MM.1S (cell line): ENCODE measurements around the gene SMIM38.

Source experiments
- CTCF ChIP-seq: fragments of 300-600 bp; sonication (generic); IDR thresholded peaks from 2 replicates; pipeline ENCODE4 v1.5.1; 2016; ENCODE audit warnings: antibody characterized with exemption, low read length, mixed read lengths
- EZH2 ChIP-seq: fragments of 300-600 bp; sonication (generic); optimal IDR thresholded peaks from 2 replicates; pipeline ENCODE3; 2017; ENCODE audit warnings: low read depth, mild to moderate bottlenecking, antibody characterized with exemption, low read length, mixed read lengths

GRCh38 chr11:69194396-69194795 is 38.7 kb downstream of the SMIM38 start:
- TF ChIP-seq CTCF (no peak), EZH2 (no peak)
